ENCODE results near the gene SBNO1.
A peak's percentile ranks its signal among the peaks of the same experiment; 100 is the strongest.
"Not testable (repeated sequence)": the region's sequence is repeated elsewhere in the genome, so short reads cannot be mapped to it uniquely, and the experiment has no call there.

SBNO1 gene

DNA sequence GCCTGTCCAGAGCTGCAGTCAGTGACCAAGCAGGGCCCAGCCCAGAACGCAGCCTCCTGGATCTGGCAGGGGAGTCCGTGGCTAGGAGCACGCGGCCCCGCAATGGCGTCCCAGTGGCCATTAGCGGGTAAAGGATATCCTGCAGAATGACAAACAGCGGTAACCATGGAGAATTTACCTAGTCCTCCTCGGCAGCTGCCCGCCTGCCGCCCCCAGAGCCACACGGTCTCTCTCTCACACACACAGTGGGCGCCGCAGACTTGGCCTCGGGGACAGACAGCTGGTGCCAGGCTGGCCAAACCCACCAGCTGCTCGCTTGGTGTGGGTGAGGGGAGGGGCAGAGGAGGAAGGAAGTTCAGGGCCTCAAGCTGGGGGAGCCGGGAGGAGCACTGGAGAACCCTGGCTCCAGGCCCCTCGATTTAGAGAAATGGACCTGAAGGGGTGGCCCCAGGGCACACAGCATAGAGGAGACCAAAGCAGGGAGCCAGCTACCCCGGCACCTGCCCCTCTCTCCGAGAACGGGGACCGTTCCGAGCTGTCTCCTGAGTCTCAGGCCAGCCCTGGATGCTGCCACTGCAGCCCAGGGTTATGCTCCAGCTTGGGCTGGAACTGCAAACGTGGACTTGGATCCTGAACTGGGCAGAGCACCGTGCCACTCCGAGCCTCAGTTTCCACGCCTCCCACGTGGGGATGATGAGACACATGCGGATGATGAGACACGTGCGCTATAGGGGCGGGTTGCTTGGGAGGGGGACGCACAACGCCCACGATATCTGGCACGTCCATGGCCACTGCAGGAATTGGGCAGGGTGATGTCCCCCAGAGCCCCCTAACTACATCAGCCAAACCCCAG is 96.4 kb downstream of the SBNO1 start:
- DNase-seq: no peak

DNA sequence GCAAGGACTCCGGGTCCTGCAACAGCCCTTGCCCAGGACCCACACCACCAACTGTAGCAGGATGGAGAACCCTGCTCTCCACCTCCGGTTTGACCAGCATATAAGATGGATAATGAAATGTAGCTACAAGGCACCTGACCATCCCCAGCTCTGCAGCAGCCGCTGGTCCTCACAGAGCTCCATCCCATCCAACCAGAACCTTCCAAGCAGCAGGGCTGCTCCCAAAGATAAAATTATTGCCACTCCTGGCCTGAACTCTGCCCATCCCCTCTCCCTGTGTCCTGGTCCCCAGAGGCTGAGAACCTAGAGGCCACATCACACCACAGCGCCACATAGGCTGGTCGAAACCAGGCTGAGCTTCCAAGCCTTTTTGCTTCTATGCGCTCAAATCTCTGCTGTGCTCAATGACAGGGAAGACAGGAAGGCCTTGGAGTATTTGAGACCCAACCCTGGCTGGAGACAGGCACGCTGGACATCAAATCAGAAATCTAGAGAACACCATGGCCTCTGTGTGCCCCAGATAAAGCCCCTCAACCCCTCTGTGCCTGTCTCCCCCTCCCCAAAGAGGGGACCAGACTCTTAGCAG is 97.2 kb downstream of the SBNO1 start:
- no peak for DNase-seq

DNA sequence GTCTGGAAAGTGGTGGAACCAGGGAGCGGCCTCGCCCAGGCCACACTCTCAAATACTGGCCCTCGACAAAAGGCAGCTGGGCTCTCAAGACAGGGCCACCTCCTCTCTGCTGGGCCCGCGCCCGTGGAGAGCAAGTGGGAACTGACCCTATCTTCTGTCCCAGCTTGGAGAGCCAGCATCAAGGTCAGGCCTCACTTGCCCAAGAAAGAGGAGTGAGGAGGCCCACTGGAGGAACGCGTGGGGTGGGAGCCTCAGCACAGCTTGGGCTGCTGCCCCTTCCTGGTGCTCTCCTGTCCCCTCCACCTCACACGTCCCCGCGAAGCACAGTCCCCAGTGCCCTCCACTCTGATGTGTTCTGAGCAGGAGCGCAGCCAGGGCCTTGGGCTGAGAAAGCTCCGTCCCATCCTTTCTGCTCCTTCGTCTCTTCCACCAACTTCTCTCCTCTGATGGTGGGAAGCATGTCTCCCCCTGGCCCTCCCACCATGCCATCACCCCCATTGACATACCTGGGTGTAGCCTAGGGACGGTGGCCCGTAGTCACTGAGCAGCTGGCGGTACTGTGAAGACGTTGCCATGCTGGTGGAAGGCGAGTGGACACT is 97.9 kb downstream of the SBNO1 start:
- no peak for DNase-seq

DNA sequence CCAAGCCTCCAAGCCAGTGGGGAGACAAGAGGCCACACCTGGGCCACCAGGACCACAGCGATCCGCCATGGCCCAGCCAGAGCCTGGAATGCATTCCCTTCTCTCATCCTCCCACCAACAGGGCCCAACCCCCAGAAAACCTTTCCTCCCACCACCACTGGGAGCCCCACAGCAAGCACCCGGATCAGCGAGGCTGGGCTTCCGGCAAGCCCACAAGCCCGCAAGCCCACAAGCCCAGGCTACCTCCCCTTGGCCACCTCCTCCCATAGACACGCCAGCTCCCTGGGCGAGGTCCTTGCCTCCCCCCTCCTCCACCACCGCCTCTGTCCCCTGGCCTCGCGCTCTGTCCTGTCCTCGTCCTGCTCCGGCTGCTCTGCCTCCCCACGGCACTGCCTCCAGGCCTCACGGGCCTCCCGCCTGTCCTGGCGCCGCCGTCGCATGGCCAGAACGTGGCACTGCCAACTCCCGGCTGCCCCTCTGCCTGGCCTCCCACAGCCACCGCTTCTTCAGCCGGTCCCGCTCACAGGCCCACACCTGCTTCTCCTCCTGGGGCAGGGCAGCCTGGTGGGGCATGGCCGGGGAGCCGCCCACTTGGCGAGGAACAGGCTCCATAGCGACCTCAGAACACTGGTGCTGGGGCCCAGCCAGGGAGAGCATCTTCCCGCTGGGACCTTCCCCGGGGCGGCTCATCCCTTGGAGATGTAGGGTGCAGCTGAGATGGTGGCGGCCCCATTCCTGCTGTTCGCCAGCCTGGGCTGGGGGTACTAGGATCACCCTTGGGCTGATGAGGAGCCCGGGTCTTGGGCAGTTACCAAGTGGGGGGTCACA is 98.6 kb downstream of the SBNO1 start:
- DNase-seq: no peak

DNA sequence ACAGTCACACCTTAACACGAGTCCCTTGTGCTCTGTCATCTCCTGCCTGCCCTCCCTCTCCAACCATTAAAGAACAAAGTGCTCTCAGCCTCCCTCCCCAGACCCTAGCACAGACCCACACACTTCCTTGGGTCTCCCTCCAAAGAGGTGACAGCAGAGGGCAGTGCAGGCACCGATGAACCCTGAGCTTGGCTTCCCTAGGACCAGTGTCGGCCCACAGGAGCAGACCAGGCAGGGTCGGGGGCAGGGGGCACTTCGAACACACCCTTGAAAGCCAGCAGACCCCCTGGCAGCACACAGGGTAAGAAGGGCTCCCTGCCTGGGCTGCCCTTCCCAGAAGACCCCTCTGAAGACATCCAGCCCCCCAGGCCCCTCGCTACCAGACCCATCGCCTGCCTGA is 100.0 kb downstream of the SBNO1 start:
- no peak for DNase-seq

DNA sequence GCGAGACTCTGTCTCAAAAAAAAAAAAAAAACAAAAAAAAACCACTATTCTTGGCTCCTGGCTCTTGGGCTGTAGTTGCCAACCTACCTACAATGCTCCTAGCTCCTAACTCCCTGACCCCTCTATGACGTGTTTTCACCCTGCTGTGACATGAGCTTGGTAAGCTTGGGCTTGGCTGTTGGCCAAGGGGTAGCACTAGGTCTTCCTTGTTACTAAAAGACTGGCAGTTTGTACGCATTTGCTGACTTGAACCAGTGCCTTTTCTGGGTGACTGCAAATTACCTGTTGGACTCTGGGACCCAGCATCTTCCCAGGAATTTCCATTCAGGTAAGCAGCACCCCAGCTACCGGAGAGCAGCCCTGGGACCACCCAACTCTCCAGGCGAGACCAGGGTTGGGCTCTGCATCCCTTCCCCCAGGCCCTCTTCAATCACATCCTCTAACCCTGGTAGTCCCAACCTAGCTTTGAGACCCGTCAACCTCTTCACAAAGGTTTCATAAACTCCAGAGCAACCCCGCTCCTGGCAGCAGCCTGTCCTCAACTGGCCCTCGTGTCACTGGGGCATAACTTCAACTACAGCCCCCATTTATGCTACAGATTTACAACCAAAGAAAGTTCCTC is 101.3 kb downstream of the SBNO1 start:
- DNase-seq: no peak

DNA sequence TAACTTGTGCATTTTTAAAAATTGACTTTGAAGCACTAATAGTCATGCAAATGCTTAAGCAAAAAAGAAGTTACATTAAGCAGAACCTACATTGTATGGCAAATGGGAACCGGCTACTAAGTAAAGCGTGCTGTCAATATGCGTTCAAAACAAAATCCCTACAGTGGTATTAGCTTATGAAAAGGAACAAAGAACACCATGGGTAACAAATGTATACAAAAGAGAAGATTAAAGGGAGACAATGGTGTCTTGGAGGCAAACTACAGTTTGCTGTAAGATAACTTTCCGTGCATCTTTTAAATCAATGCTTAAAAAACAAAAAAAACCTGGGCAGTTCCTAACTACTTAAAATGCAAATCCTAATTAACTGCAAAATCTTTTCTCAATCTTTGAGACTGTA is 103.5 kb downstream of the SBNO1 start:
- no peak for DNase-seq

DNA sequence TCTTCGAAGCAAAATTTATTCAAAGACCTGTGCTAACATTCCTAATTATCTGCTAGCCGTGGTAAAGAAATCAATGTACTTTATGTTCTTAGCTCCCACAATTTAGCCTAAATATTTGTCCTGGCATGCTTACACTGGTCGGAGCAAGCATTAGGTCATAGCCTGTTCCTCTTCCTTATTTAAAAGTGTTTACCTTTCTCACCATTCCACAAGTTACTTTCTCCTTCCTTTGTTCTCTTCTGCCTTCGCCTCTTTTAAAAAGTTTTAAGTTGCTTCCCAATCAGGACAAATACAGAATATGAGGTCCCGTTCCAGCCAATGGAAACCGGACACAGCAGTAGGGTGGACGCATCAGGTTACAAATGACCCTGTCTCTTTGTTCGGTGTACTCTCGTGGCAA is 104.6 kb downstream of the SBNO1 start:
- DNase-seq: no peak

DNA sequence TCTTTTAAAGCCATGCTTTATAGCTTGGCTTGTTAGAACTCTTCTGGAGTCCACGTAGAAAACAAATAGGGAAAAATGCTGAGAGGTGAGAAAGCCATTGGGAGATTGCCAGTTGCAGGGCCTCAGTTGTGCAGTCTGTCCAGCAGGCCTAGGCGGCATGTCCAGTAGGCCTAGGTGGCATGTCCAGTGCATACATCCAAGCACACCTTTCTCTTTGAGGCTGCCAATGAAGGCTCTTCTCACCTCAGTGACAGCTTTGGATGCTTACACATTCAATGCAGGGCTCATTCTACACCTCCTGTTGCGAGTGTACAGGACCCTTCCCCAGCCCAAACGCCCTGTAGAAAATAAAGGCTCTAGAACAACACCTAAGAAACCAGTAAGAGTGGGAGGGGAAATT is 106.1 kb downstream of the SBNO1 start:
- DNase-seq: no peak

DNA sequence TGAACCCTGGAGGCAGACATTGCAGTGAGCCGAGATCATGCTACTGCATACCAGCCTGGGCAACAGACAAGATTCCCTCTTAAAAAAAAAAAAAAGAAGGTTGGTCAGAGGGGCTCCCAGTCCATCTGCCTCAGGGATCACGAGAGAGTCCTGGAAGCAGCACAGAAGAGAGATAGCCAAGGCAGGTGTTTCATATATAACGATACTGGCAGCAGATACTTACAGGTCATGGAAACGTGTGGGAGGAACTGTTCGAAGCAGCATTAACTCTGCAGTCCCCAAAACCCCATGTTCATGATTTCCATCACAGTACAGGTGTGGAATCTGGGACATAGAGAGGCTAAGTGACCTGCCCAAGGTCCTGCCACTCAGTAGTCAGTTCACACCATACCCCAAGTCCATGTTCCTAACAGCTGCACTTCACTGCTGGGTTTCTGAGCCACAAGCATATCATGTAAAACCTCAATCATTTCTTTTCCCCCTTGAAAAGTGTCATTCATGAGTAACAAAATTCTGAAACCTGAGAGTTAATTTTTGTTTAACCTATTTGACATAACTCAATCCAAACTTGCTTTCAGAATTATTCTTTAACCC is 109.7 kb downstream of the SBNO1 start:
- DNase-seq: no peak

DNA sequence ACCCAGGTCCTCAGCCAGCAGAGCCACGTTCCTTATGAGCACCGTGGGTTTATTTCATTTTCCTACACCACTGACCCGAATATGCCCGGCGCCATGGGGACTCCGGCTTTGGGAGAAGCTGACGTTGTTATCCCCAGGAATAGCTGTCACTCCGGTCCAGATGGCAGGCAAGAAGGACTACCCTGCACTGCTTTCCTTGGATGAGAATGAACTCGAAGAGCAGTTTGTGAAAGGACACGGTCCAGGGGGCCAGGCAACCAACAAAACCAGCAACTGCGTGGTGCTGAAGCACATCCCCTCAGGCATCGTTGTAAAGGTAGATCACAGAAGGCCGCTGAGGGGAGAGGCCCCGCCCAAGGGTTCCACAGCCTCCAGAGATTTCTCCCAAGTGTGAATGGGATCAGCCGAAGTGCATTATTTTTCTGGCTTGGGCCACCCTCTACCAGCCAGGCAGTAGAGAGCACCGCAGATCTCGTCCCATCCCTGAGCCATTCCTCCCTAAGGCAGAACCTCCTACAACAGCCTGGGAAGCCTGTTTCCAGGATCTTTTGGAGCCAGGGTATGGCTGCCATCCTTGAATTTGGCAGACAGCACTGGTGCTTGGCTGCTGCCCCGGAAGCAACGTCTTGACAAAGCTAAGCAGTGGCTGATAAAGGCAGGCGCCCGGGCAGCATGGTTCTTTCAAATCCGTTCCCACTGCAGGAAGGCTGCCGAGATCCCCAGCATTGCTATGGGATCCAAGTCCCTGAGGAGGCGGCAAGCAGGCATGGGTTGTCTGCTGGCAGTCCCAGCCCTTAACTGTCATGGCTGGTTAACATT is 110.8 kb downstream of the SBNO1 start:
- no peak for DNase-seq

DNA sequence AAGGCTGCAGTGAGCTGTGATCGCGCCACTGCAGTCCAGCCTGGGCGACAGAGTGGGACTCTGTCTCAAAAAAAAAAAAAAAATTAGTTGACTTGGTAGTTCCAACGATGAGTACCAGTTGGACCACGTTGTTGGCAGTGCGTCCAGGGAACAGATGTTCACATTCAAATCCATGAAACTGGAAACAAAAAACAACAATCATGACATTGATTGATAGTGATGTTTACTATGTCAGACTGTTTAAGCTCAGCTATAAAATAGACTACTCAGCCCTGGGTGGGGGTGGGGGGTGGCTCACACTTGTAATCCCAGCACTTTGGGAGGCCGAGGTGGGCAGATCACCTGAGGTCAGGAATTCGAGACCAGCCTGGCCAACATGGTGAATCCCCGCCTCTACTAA is 112.3 kb downstream of the SBNO1 start:
- DNase-seq: not testable (repeated sequence)

DNA sequence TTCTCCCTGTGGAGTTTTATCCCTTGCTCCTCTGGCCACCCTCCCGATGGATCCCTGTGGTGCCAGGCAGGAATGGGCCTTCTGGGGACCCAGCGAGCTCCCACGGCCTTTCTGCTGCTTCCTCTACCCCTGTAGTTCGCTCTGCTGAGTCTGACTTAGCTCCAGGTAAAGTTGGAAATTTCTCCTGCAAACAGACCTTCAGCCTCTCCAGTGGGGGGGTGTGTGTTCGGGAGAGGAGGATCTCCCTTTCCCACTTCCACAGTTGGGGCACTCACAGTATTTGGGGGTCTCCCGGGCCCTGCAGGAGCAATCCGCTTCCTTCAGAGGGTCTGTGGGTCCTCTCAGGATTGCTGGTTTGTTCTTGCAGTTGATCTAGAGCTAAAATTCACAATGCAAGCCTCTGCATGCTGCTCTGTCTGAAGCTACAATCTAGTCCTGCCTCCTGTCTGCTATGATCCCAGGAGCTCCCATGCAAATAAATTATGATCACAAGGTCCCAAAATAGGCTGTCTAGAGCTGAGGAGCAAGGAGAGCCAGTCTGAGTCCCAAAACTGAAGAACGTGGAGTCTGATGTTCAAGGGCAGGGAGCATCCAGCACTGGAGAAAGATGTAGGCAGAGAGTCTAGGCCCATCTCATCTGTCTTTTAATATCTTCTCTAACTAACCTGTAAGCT is 113.1 kb downstream of the SBNO1 start:
- no peak for DNase-seq

DNA sequence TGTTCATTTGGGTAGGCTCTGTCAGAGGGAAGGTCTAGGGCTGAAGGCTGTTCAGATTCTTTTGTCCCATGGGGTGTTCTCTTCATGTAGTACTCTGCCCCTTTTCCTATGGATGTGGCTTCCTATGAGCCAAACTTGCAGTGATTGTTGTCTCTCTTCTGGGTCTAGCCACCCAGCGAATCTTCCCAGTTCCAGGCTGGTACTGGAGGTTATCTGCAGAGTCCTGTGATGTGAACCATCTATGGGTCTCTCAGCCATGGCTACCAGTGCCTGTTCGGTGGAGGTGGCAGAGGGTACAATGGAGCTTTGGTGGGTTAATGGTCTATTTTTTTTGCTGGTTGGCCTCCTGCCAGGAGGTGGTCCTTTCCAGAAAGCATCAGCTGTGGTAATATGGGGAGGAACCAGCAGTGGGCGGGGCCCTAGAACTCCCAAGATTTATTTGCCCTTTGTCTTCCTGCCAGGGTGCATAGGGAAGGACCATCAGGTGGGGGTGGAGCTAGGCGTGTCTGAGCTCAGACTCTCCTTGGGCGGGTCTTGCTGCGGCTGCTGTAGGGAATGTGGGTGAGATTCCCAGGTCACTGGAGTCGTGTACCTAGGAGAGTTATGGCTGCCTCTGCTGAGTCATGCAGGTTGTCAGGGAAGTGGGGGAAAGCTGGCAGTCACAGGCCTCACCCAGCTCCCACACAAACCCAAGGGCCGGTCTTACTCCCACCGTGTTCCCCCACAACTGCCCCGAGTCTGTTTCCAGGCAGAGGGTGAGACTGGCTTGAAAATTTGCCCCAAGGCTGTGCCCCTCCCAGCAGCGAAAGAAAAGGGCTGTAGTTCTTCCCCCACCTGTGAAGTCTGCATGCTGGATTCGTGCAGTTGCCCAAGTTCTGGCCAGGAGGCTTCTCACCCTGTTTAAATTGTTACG is 113.9 kb downstream of the SBNO1 start:
- peak; percentile 97 for DNase-seq

DNA sequence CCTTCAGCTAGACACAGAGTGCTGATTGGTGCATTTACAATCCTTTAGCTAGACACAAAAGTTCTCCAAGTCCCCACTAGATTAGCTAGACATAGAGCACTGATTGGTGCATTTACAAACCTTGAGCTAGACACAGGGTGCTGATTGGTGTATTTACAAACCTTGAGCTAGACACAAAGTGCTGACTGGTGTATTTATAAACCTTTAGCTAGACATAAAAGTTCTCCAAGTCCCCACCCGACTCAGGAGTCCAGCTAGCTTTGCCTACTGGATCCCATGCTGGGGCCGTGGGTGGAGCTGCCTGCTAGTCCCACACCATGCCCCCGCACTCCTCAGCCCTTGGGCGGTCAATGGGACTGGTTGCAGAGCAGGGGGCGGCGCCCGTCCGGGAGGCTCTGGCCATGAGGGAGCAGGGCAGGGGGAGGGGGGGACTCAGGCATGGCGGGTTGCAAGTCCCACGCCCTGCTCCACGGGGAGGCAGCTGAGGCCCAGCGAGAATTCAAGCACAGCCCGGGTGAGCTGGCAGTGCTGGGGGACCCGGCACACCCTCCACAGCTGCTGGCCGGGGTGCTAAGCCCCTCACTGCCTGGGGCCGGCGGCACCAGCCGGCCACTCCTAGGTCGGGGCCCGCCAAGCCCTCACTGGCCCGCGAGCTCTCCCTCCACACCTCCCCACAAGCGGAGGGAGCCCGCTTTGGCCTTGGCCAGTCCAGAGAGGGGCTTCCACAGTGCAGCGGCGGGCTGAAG is 115.5 kb downstream of the SBNO1 start:
- DNase-seq: not testable (repeated sequence)

DNA sequence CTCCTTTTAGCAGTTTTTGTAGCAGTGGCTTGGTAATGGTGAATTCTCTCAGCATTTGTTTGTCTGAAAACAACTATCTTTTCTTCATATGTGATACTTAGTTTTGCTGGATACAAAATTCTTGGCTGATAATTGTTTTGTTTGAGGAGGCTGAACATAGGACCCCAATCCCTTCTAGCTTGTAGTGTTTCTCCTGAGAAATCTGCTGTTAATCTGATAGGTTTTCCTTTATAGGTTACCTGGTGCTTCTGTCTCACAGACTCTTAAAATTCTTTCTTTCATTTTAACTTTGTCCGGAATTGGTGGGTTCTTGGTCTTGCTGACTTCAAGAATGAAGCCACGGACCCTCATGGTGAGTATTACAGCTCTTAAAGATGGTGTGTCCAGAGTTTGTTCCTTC is 116.5 kb downstream of the SBNO1 start:
- DNase-seq: not testable (repeated sequence)

DNA sequence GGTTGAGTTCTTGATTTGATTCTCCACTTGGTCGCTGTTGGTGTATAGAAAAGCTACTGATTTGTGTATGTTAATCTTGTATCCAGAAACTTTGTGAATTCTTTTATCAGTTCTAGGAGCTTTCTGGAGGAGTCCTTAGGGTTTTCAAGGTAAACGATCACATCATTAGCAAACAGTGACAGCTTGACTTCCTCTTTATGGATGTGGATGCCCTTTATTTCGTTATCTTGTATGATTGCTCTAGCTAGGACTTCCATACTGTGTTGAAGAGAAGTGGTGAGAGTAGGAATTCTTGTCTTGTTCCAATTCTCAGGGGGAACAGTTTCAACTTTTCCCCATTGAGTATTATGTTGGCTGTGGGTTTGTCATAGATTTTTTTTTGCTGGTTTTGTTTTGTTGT is 119.0 kb downstream of the SBNO1 start:
- DNase-seq: no peak

DNA sequence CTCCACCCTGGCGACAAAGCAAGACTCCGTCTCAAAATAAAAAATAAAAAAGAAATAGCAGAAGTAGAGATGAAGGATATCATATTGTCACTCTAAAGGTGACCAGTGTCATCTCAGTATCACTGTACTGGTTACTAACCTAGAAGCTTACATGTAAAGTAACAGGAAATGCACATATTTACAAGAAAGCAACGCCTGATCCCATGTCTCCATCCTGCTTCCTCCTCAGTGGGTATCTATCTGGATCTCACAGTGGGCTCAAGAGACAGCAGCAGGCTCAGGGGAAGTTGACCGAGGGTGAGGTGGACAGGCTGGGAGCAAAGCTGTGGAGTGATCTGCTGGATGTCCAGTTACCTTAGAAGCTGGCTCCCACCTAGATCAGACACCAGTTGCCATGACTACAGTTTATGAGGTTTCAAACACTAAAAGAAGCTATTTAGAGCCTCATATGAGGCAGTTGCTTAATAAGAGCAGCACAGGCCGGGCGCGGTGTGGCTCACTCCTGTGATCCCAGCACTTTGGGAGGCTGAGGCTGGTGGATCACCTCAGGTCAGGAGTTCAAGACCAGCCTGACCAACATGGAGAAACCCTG is 120.9 kb downstream of the SBNO1 start:
- DNase-seq: no peak

Measured in NCI-H226 (cell line).